Activated B cell treated with CpG ODN at 0.5 μM for 24 hours (primary cell): ENCODE measurements around the gene HPGD. TPM values are rescaled to one million over a fixed set of nuclear protein-coding genes. Genes with fewer than 3 reads are reported as not detected.

Experiments used
- ATAC-seq: fragments of 200-7000 bp; cut with Tn5 transposase; one replicate; pipeline ENCODE4 v1.10.0; 2021; ENCODE audit warnings: low read depth, mild to moderate bottlenecking, moderate library complexity
- CTCF ChIA-PET: fragments of 350-600 bp; sonication (Branson Sonifier 250); formaldehyde crosslinking; loops from one replicate; lab custom pipeline; 2021; ENCODE audit warnings: antibody characterized with exemption; lab: Charles Lee
- POLR2A ChIA-PET: fragments of 350-600 bp; sonication (Branson Sonifier 250); formaldehyde crosslinking; loops from one replicate; lab custom pipeline; 2021; ENCODE audit warnings: antibody characterized with exemption; lab: Charles Lee
- DNase-seq: peaks from one replicate; pipeline ENCODE4 v3.0.0; 2022
- H3K27ac Mint-ChIP-seq: one replicate; pipeline ENCODE4 v1.8.0; 2020; ENCODE audit warnings: mixed read lengths
- H3K27me3 Mint-ChIP-seq: one replicate; pipeline ENCODE4 v1.8.0; 2021; ENCODE audit warnings: mixed read lengths
- H3K36me3 Mint-ChIP-seq: one replicate; pipeline ENCODE4 v1.8.0; 2021; ENCODE audit warnings: low read depth, mixed read lengths
- H3K4me1 Mint-ChIP-seq: one replicate; pipeline ENCODE4 v1.8.0; 2021; ENCODE audit warnings: mixed read lengths
- H3K4me3 Mint-ChIP-seq: one replicate; pipeline ENCODE4 v1.8.0; 2020; ENCODE audit warnings: mild to moderate bottlenecking, mixed read lengths
- H3K9me3 Mint-ChIP-seq: one replicate; pipeline ENCODE4 v1.8.0; 2020; ENCODE audit warnings: mixed read lengths
- intact Hi-C: fragments of 100-400 bp; cut with micrococcal nuclease; formaldehyde crosslinking; loops from one replicate; pipeline ENCODE4 v1.15.1; 2024
- total RNA-seq: library from RNA; stranded (reverse); gene quantifications from 2 replicates; pipeline ENCODE4 v1.2.3, GENCODE V29; 2022
- TF ChIP-seq, protein P1 (sequence below): fragments of 200-600 bp; IDR thresholded peaks from one replicate; pipeline ENCODE4 v1.8.0; 2022; ENCODE audit warnings: antibody characterized with exemption, mild to moderate bottlenecking

HPGD gene
- total RNA-seq, 1 donor from 2014 or later, result not detected

DNA sequence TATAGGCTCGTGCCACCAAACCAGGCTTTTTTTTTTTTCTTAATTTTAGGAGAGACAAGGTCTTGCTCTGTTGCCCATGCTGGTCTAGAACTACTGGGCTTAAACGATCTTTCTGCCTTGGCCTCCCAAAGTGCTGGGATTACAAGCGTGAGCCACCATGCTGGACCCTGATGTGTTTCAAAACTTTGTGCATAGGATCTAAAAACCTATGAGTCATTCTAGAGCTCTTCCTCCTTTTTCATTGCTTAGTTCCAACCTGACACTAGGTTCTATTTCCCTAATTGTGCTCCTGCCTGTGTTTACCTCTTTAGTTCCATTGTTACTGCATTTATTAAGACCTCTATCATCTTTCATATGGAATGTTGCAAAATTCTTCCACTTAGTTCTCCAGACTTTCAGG is 57.3 kb downstream of the HPGD start:
- TF ChIP-seq, protein P1, sequence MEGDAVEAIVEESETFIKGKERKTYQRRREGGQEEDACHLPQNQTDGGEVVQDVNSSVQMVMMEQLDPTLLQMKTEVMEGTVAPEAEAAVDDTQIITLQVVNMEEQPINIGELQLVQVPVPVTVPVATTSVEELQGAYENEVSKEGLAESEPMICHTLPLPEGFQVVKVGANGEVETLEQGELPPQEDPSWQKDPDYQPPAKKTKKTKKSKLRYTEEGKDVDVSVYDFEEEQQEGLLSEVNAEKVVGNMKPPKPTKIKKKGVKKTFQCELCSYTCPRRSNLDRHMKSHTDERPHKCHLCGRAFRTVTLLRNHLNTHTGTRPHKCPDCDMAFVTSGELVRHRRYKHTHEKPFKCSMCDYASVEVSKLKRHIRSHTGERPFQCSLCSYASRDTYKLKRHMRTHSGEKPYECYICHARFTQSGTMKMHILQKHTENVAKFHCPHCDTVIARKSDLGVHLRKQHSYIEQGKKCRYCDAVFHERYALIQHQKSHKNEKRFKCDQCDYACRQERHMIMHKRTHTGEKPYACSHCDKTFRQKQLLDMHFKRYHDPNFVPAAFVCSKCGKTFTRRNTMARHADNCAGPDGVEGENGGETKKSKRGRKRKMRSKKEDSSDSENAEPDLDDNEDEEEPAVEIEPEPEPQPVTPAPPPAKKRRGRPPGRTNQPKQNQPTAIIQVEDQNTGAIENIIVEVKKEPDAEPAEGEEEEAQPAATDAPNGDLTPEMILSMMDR, result no peak
- CTCF ChIA-PET, result no interaction called here
- Mint-ChIP-seq H3K9me3 (peaks cover 4% of the 10 kb centered on the region), H3K27me3 (no peaks in the 10 kb centered on the region), H3K27ac (no peak overlapping the region), H3K4me3 (no peak overlapping the region), H3K36me3 (no peaks in the 10 kb centered on the region), H3K4me1 (no peaks in the 10 kb centered on the region)
- no peak for DNase-seq
- intact Hi-C loops, result no loop called here
- POLR2A ChIA-PET, result no interaction called here
- ATAC-seq, result no peak

DNA sequence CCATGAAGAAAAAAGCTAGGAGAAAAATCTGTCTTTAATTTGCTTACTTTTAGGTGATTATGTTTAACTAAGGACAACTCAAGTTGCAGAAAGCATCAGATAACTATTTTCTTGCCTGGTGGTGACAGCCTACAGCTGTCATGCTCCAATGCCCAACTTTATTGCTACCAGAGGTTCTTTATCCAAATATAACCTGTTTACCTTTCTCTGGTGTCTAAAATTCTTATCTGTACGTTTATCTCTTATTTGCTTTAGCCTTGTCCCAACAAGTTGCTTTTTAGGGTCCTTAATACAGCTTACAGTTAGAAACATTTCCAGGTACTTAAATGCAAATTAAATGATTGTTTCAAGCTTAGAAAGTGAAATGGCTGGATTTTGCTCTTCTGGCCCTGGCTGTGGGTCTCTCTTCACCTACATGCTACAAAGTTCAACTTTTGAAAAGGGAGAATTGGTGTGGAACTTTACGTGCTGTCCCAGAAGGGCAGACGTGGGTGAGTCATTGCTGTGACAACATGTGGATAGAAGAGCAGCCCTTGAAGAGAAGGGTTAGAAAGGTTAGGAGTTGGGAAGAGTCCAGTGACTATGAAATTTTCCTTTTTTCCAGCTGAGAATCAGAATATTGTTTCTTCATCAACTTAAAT is 60.7 kb downstream of the HPGD start:
- H3K4me1 Mint-ChIP-seq, result no peaks in the 10 kb centered on the region
- DNase-seq (no peak), ATAC-seq (no peak)
- ChIA-PET CTCF (no interaction called here), POLR2A (no interaction called here)
- peaks cover 4% of the 10 kb centered on the region for H3K9me3 Mint-ChIP-seq
- no peak overlapping the region for H3K27ac Mint-ChIP-seq
- no peaks in the 10 kb centered on the region for H3K27me3 Mint-ChIP-seq
- TF ChIP-seq, protein P1, result no peak
- intact Hi-C loops, result no loop called here
- H3K36me3 Mint-ChIP-seq, result no peaks in the 10 kb centered on the region
- H3K4me3 Mint-ChIP-seq, result no peak overlapping the region

DNA sequence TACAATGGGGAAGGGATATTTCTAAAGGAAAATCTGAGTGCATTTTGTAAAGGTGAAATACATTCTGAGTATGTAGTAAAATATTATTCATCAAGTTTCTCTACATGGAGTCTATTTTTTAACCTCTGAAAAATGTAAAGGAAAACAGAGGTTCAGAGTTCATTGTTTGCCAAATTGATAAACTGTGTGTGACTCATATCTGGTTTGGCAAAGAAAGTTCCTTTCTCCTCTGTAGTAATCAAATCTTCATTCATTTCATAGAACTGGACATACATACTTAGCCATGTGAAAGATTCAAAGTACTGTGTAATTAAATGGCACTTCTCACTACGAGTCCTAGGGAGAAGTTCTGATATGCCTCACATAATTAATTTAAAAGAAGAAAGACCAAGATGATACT is 61.6 kb downstream of the HPGD start:
- DNase-seq (no peak), ATAC-seq (no peak)
- CTCF ChIA-PET, result no interaction called here
- Mint-ChIP-seq H3K9me3 (peaks cover 4% of the 10 kb centered on the region), H3K4me1 (no peaks in the 10 kb centered on the region), H3K4me3 (no peak overlapping the region), H3K36me3 (no peaks in the 10 kb centered on the region), H3K27ac (no peak overlapping the region), H3K27me3 (no peaks in the 10 kb centered on the region)
- TF ChIP-seq, protein P1, result no peak
- intact Hi-C loops, result no loop called here
- POLR2A ChIA-PET, result no interaction called here

DNA sequence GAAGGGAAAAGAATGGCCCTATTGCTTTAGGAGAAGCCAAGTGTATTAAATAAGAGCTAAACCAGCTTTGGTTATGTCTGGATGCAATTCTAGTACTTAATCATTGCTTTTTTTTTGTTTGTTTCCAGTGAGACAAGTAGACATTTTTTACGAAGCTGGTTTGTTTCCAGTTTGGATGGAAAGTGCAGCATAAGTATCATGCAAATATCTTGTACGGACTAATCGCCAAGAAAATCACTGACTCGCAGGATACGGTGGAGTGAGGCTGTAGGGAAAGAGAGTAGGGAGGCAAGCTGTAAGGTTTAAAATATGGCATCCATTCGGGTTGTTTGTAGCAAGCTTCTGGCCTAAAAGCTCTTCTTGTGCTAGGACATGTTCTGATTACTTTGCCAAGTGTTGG is 64.8 kb downstream of the HPGD start:
- Mint-ChIP-seq H3K4me3 (no peak overlapping the region), H3K36me3 (no peaks in the 10 kb centered on the region), H3K27me3 (no peaks in the 10 kb centered on the region), H3K27ac (no peak overlapping the region), H3K4me1 (no peaks in the 10 kb centered on the region), H3K9me3 (no peaks in the 10 kb centered on the region)
- ATAC-seq, result no peak
- ChIA-PET POLR2A (no interaction called here), CTCF (no interaction called here)
- TF ChIP-seq, protein P1, result no peak
- no peak for DNase-seq
- intact Hi-C loops, result no loop called here

DNA sequence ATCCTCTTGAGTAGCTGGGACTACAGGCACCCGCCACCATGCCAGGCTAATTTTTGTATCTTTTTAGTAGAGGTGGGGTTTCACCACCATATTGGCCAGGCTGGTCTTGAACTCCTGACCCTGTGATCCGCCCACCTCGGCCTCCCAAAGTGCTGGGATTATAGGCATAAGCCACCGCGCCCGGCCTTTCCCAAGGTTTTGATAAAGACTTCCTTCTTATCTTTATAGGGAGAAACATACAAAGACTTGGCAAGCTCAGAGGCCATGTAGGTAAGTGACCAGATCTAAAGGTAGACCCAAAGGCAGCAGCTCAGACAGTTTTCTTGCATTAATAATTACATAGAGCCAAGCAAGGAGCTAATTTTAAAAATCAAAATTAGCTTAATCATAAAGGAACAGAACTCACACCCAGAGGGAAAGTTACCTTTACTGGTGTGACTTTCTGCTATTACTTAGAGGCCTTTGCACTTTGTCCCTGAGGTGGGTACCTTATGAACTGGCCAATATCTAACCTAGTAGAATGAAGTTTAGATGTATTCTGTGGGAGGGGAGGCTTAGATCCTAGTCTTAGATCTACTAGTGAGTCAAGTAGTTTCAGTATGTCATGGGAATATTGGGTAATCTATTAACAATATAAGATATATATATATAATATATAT is 67.3 kb downstream of the HPGD start:
- Mint-ChIP-seq H3K4me1 (no peaks in the 10 kb centered on the region), H3K4me3 (no peak overlapping the region), H3K9me3 (no peaks in the 10 kb centered on the region), H3K27ac (no peak overlapping the region), H3K36me3 (no peaks in the 10 kb centered on the region), H3K27me3 (no peaks in the 10 kb centered on the region)
- TF ChIP-seq, protein P1, result no peak
- no peak for DNase-seq
- no peak for ATAC-seq
- intact Hi-C loops, result no loop called here
- POLR2A ChIA-PET, result no interaction called here
- CTCF ChIA-PET, result no interaction called here
